Heart left ventricle (tissue), 16 donors: ENCODE measurements around the gene PBLD. TPM values are rescaled to one million over a fixed set of nuclear protein-coding genes. Genes with fewer than 3 reads are reported as not detected.
"Not testable (repeated sequence)": the region's sequence is repeated elsewhere in the genome, so short reads cannot be mapped to it uniquely, and the experiment has no call there.

Experiments used
- ATAC-seq, 4 donors: fragments of 200-7000 bp; cut with Tn5 transposase; one replicate each; pipeline ENCODE4 v1.9.1; 2020 to 2022; ENCODE audit warnings: moderate library complexity in 4 of 4, mild to moderate bottlenecking in 3 of 4, moderate number of reproducible peaks in 1 of 4
- DNase-seq, 5 donors: peaks; one replicate each; pipeline ENCODE4 v3.0.0-alpha.2; 2020
- H3K27ac ChIP-seq, 12 donors: fragments of 200-600 bp; sonication (generic) in 4 of 12; one replicate each; pipeline versions ENCODE4 v1.5.0 to v1.8.0; 2016 to 2022; ENCODE audit warnings: mild to moderate bottlenecking in 2 of 12
- H3K27me3 ChIP-seq, 9 donors: fragments of 200-600 bp; sonication (generic) in 2 of 9; one replicate each; pipeline versions ENCODE4 v1.5.1 to v1.8.0; 2016 to 2022; ENCODE audit warnings: mild to moderate bottlenecking in 3 of 9
- H3K36me3 ChIP-seq, 9 donors: fragments of 200-600 bp; sonication (generic) in 2 of 9; one replicate each; pipeline versions ENCODE4 v1.5.0 to v1.8.0; 2018 to 2022; ENCODE audit warnings: mild to moderate bottlenecking in 2 of 9
- H3K4me1 ChIP-seq, 12 donors: fragments of 200-600 bp; sonication (generic) in 4 of 12; one replicate each; pipeline versions ENCODE4 v1.5.0 to v1.8.0; 2016 to 2022; ENCODE audit warnings: mild to moderate bottlenecking in 3 of 12
- H3K4me3 ChIP-seq, 12 donors: fragments of 200-600 bp; sonication (generic) in 4 of 12; one replicate each; pipeline versions ENCODE4 v1.5.0 to v1.8.0; 2017 to 2022; ENCODE audit warnings: mild to moderate bottlenecking in 9 of 12, moderate library complexity in 4 of 12
- H3K9me3 ChIP-seq, 12 donors: fragments of 200-600 bp; sonication (generic) in 4 of 12; one replicate each; pipeline versions ENCODE4 v1.5.0 to v1.8.0; 2016 to 2022; ENCODE audit warnings: mild to moderate bottlenecking in 1 of 12
- POLR2A ChIP-seq, 2 donors: fragments of 450-650 bp; IDR thresholded peaks; one replicate each; pipeline ENCODE4 v1.6.1; 2017; ENCODE audit warnings: antibody characterized with exemption in 2 of 2, mild to moderate bottlenecking in 2 of 2, moderate library complexity in 2 of 2
- WGBS, 4 donors: extraction: QIAGEN DNeasy Blood & Tissue Kit in 2 of 4; methylation state at CpG; one replicate each; pipeline versions ENCODE4 v1.1.5 to v1.1.7; 2013 to 2018; 5-methylcytosine and 5-hydroxymethylcytosine counted together
- intact Hi-C, 10 donors: fragments of 100-400 bp; cut with DNase I; formaldehyde crosslinking; loops; one replicate each; pipeline versions ENCODE4 v1.11.1 to v1.14.2; 2022
- polyA plus RNA-seq, 2 donors: library from polyadenylated mRNA; stranded (reverse); fragments of 200-250 nt; gene quantifications; one replicate each; pipeline ENCODE4 v1.2.3, GENCODE V29; 2013
- total RNA-seq, 9 donors: library from RNA; depleted of rRNA in 2 of 9; stranded (reverse); fragments of >200 nt in 2 of 9; fragmentation: NEBNext Ultra II Directional in 3 of 9; extraction: Animal tissue kit (Norgen Biotek cat#: 25700) in 3 of 9; gene quantifications; one replicate each; pipeline versions ENCODE4 v1.1.0 to v1.2.4, GENCODE V29; 2016 to 2023
- TF ChIP-seq, protein P1 (sequence below), 12 donors: fragments of 200-600 bp; sonication (generic) in 4 of 12; IDR thresholded peaks; one replicate each; pipeline versions ENCODE4 v1.5.0 to v1.8.0; 2018 to 2022; ENCODE audit warnings: antibody characterized with exemption in 12 of 12, mild to moderate bottlenecking in 5 of 12
- donor health status: ischemic (EF 13 %, LVEDD 7.1; RV severe dilation, severe dysfunction).
- donor health status: healthy with polysubstance abuse.
- donor health status: DM: no; HTN: yes; CAD: no.
- donor health status: DM: no; HTN: no; CAD: no.
- donor health status: ischemic (EF 25% LVEDD 6.9; RV normal size, moderate dysfunction).
- donor health status: ischemic (EF 25% LVEDD 5.7; RV mildly dilated, moderate dysfunction).
- donor health status: healthy.
- donor health status: DM: yes; HTN: yes; CAD: no.
- donor health status: ischemic (EF 35%, LVEDD 5.7; RV mildly dilated, moderate dysfunction).
- donor health status: nonischemic (EF 11% LVEDD 7.7; RV severe dilation, severe dysfunction).
- donor health status: DM: yes; HTN: yes; CAD: no.
- donor health status: PGD.
- donor health status: ischemic (EF 29% LVEDD 5.4; RV normal size, mild dysfunction).
- donor health status: nonischemic (EF 23%, LVEDD 6.1; RV moderate dilation, normal function).

Gene PBLD
- total and polyA plus RNA-seq, 11 donors = 1.4 to 9.4 (median 5.7) TPM

DNA sequence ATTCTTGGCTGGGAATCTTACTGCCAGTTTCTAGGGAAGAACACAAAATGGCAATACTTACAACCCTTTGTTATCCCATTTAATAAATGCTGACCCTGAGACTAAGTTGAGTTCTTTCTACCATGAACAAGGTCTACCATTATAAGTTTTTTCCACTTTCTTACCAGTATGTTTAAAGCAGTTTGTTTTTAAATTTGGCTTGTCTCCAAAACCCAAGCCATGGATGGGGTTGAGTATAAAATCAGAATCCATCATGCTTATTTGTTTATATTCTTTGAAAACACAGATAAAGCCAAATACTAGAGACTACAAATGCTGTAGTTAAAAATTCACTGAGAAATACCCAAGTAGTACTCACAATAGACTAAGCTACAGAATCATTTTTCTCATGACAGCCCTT is 42.0 kb downstream of the PBLD start:
- H3K9me3 ChIP-seq = no peaks in the 10 kb centered on the region
- no peaks in the 10 kb centered on the region for H3K27me3 ChIP-seq
- DNase-seq (no peak), ATAC-seq (no peak)
- intact Hi-C loops = loop anchor here in 1 of 10 donors (10.0 kb wide), 1 partner anchor 436 kb away; no protein-coding TSS in a partner anchor
- no peak overlapping the region for H3K27ac ChIP-seq
- no peak for TF ChIP-seq POLR2A (IDR thresholded peaks at IDR 0.05)
- TF ChIP-seq, protein P1, sequence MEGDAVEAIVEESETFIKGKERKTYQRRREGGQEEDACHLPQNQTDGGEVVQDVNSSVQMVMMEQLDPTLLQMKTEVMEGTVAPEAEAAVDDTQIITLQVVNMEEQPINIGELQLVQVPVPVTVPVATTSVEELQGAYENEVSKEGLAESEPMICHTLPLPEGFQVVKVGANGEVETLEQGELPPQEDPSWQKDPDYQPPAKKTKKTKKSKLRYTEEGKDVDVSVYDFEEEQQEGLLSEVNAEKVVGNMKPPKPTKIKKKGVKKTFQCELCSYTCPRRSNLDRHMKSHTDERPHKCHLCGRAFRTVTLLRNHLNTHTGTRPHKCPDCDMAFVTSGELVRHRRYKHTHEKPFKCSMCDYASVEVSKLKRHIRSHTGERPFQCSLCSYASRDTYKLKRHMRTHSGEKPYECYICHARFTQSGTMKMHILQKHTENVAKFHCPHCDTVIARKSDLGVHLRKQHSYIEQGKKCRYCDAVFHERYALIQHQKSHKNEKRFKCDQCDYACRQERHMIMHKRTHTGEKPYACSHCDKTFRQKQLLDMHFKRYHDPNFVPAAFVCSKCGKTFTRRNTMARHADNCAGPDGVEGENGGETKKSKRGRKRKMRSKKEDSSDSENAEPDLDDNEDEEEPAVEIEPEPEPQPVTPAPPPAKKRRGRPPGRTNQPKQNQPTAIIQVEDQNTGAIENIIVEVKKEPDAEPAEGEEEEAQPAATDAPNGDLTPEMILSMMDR (IDR thresholded peaks at IDR 0.05) = no peak
- no peaks in the 10 kb centered on the region for H3K4me1 ChIP-seq
- H3K4me3 ChIP-seq = no peak overlapping the region
- no peaks in the 10 kb centered on the region for H3K36me3 ChIP-seq

DNA sequence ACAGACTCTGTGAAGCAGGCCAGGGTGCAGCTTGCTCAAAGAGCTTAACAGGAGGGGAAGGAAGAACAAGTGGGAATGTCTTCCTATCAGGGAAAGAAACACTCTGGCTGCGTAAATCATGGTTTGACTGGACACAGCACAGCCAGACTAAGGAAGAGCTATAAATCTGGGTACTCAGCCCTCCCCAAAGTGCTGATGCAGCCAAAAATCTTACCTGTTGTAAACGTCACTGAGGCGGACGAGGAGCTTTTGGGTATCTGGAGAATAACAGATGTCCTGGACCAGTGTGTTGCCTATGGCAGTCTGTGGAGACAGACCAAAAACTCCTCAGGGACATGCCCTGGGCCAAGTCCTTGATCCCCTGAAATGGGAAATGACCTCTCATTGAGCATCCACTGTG is 44.0 kb downstream of the PBLD start:
- TF ChIP-seq, protein P1 (IDR thresholded peaks at IDR 0.05) = no peak
- TF ChIP-seq POLR2A (IDR thresholded peaks at IDR 0.05) = no peak
- H3K4me3 ChIP-seq = no peak overlapping the region
- intact Hi-C loops = no loop called here
- no peaks in the 10 kb centered on the region for H3K9me3 ChIP-seq
- no peaks in the 10 kb centered on the region for H3K27me3 ChIP-seq
- no peaks in the 10 kb centered on the region for H3K36me3 ChIP-seq
- no peak overlapping the region for H3K27ac ChIP-seq
- ATAC-seq (no peak), DNase-seq (no peak)
- 94 to 99% (median 96%) methylated on average over 4 of the region's 4 CpGs for WGBS, 4 donors
- no peaks in the 10 kb centered on the region for H3K4me1 ChIP-seq

DNA sequence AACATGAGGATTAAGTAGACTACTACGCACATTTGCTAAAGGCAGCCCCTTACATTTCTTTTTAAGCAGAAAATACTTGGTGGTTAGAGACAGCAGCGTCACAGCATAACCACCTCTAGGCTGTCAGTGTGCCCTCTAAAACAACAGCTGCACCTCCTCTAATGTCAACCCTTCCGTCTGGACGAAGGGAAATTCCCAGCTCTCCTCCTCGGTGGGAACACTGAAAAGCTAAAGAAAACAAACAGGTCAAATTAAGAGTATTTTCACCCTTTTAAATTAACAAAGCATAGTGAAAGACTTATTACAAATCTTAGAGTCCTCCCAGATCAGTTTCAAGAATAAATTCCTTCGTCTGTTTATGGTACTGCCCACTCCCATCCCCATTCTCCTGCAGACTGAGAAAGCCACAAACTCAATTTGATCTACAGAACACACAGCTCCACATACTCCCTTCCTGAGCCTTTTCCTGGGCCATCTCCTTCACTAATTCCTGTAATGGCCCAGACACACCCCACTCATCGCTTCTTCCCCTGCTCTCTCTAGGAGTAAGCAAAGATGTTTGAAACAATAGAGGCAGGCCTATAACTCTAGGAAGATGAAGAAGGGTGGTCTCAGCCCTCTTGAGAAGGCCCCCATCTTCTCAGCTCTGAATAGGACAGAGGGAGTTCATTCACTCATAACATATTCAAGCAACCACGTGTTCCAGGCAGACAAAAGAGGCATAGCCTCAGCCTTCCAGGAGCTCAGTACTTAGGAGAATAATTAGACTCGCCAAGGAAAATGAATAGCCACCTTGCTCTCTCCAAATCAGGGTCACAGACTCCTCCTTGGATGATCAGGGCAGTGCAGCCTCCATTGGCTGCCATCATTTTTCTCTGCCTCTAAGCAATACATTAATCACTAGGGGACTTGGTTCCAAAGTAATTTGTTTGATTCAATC is 48.4 kb downstream of the PBLD start:
- H3K27me3 ChIP-seq = no peaks in the 10 kb centered on the region
- H3K4me3 ChIP-seq = no peak overlapping the region
- no peak for ATAC-seq
- WGBS, 4 donors = 65 to 73% (median 70%) methylated on average over 9 of the region's 9 CpGs
- H3K27ac ChIP-seq = no peak overlapping the region
- no peaks in the 10 kb centered on the region for H3K36me3 ChIP-seq
- H3K4me1 ChIP-seq = no peaks in the 10 kb centered on the region
- intact Hi-C loops = no loop called here
- no peak for DNase-seq
- H3K9me3 ChIP-seq = no peaks in the 10 kb centered on the region
- TF ChIP-seq POLR2A (IDR thresholded peaks at IDR 0.05) = no peak
- TF ChIP-seq, protein P1 (IDR thresholded peaks at IDR 0.05) = no peak

DNA sequence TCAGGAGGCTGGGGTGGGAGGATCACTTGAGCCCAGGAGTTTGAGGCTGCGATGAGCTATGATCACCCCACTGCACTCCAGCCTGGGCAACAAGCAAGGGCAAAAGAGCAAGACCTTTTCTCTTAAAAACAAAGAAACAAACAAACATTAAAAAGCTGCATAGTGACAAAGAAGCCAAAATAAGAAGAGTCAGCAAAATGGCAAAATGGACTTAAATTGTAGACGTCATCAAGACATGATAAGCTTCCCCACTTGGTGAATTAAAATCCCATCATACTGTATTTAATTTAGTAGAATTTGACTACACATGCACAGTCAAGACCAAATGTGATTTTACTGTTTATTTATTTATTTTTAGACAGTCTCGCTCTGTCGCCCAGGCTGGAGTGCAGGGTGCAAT is 52.0 kb downstream of the PBLD start:
- ATAC-seq = no peak
- no peak for TF ChIP-seq POLR2A (IDR thresholded peaks at IDR 0.05)
- TF ChIP-seq, protein P1 (IDR thresholded peaks at IDR 0.05) = no peak
- H3K9me3 ChIP-seq = peaks cover 0 to 9% (median 0%) of the 10 kb centered on the region in 12 donors
- H3K27ac ChIP-seq = no peak overlapping the region
- no peak overlapping the region for H3K4me3 ChIP-seq
- DNase-seq = no peak
- WGBS, 4 donors = 94 to 97% (median 95%) methylated on average over 4 of the region's 4 CpGs
- no peaks in the 10 kb centered on the region for H3K4me1 ChIP-seq
- no peaks in the 10 kb centered on the region for H3K27me3 ChIP-seq
- intact Hi-C loops = no loop called here
- no peaks in the 10 kb centered on the region for H3K36me3 ChIP-seq

DNA sequence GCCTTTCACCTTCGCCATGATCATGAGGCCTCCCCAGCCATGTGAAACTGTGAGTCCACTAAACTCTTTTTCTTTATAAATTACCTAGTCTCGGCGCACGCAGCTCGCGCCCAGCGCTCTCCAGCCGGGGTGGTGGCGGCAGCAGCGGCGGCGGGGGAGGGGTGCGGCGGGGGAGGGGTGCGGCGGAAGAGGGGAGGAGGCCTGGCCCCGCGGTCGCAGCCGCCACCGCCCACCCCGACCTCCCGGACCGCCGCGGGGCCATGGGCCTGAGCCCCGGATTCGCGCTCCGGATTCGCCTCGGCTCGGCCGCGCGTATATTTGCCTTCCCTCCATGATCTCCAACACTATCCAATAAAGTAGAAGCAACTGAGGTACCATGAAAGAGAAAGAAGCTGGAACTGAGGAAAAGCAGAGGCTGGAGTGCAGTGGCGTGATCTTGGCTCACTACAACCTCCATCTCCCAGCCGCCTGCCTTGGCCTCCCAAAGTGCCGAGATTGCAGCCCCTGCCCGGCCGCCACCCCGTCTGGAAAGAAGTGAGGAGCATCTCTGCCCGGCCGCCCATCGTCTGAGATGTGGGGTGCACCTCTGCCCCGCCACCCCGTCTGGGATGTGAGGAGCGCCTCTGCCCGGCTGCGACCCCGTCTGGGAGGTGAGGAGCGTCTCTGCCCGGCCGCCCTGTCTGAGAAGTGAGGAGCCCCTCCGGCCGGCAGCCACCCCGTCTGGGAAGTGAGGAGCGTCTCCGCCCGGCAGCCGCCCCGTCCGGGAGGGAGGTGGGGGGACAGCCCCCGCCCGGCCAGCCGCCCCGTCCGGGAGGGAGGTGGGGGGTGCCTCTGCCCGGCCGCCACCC is 53.6 kb downstream of the PBLD start:
- 95 to 97% (median 96%) methylated on average over 53 to 70 of the region's 70 CpGs for WGBS, 4 donors
- H3K36me3 ChIP-seq, intact Hi-C loops, H3K27me3 ChIP-seq, H3K4me3 ChIP-seq, H3K9me3 ChIP-seq, DNase-seq, H3K4me1 ChIP-seq, ATAC-seq, H3K27ac ChIP-seq: not testable (repeated sequence)

DNA sequence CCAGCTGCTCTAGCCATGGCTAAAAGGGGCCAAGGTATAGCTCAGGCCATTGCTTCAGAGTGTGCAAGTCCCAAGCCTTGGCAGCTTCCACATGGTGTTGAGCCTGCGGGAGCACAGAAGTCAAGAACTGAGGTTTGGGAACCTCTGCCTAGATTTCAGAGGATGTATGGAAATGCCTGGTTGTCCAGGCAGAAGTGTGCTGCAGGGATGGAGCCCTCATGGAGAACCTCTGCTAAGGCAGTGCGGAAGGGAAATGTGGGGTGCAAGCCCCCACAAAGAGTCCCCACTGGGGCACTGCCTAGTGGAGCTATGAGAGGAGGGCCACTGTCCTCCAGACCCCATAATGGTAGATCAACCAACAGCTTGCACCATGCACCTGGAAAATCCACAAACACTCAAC is 54.9 kb downstream of the PBLD start:
- 82 to 97% (median 93%) methylated on average over 1 to 2 of the region's 2 CpGs for WGBS, 4 donors

More for the DNA sequence above, 54.9 kb downstream of the PBLD start:
- ATAC-seq, H3K36me3 ChIP-seq, H3K9me3 ChIP-seq, H3K27me3 ChIP-seq, intact Hi-C loops, H3K4me1 ChIP-seq, DNase-seq, H3K27ac ChIP-seq, H3K4me3 ChIP-seq: not testable (repeated sequence)
